ENCODE results near the gene OR8S1.
"Not testable (repeated sequence)": the region's sequence is repeated elsewhere in the genome, so short reads cannot be mapped to it uniquely, and the experiment has no call there.

Gene OR8S1, protein sequence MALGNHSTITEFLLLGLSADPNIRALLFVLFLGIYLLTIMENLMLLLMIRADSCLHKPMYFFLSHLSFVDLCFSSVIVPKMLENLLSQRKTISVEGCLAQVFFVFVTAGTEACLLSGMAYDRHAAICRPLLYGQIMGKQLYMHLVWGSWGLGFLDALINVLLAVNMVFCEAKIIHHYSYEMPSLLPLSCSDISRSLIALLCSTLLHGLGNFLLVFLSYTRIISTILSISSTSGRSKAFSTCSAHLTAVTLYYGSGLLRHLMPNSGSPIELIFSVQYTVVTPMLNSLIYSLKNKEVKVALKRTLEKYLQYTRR

DNA sequence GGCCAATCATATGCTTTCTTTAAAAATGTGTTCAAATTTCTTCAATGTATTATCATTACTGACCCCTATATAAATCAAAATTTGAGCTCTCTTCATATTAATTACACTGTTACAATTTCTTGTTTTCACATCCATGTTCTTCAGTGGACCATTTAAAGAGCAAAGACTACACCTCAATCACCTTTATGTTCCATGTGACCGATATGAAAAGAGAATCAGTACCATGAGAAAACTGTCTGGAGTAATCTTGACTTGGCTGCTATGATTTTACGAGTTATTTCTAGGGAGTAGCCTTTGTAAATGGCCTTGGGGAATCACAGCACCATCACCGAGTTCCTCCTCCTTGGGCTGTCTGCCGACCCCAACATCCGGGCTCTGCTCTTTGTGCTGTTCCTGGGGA is at the start of gene OR8S1:
TSS of gene OR8S1 (plus strand) at position 301 of the 400 bp plus-strand sequence. CDS start at position 301, 0 bp downstream.
- in situ Hi-C loops (cut with MboI; ENCODE audit: low pct_unique_long_range_greater_than_20kb, low sequenced_read_pairs), result loop anchor here (25.0 kb wide), 1 partner anchor 112 kb away; no protein-coding TSS in a partner anchor
- no peak for DNase-seq

DNA sequence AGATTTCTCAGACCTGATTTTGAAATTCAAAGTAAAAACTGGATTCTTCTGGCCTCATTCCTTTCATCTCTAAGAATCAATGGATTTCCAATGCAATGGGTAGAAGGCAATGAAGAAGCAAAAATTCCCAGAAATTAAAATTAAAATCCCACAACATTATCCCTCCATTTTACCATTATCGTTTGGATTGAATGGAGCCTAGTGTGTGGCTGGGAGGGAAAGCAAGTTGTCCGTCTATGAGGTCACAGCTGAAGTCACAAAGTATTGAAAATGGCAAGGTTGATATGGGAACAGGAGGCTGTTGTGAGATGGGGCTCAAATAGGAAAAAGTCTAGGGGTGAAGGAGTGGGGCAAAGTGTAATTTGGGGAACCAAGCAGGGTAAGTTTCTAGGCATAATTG is 43.2 kb upstream of the OR8S1 start, which contains the start of gene C12orf54:
TSS of gene C12orf54 (plus strand) at position 301 of the 400 bp plus-strand sequence. CDS start 799 bp downstream, outside the sequence.
- DNase-seq, result no peak
- in situ Hi-C loops (cut with MboI; ENCODE audit: low pct_unique_long_range_greater_than_20kb, low sequenced_read_pairs), result no loop called here

DNA sequence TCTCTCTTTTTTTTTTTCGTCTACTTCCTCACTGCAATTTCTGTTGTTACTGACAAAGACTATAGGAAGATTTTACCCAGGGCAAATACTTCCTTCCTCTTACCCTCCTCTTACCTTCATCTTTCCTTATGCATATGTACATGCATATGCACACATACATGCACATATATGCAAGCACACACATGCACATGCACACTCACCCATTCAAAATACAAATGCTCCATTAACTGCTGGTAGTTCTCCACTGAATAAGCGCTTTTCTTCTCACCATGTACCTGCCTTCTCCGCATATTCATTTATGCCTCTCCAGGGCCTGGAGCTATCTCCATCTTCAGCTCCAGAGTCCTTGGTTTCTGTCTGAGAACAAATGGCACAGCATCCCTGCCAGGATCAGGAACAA is 42.5 kb upstream of the OR8S1 start:
- in situ Hi-C loops (cut with MboI; ENCODE audit: low pct_unique_long_range_greater_than_20kb, low sequenced_read_pairs), result no loop called here
- no peak for DNase-seq

DNA sequence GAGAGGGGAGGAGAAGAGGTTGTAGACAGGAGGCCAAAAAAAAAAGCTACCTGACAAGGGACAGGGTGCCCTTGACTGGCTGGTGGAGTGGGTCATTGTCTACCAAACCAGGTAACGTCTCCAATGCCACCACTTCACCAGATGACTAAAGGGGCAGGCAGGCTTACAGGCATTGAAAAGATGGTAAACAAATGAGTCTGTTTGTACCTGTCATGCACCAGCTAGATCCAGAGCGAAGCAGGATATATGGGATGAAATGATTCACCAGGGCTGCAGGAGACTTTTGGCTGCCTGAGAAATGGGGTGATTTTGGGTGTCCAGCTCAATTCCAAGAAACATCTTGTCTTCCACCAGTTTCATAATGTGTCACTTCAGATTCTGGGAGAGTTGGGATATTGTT is 39.2 kb upstream of the OR8S1 start:
- in situ Hi-C loops (cut with MboI; ENCODE audit: low pct_unique_long_range_greater_than_20kb, low sequenced_read_pairs), result no loop called here
- DNase-seq, result no peak

DNA sequence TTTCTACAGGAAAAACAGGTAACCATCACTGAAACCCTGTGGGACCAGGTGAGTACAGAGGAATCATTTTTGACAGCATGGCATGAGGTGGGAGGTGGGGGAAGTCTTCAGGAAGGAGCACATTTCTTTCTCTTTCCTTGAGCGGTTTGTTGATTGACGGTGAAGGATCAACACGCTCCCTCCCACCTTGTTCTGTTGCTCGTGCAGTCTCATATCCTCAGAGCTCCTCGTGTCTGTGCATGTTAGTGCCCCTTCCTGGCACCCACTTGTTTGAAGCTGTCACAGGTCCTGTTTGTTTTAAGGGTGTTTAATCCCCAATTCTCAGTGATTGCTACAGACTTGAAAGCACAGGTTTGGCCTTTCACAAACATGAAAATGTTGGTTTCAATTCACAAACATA is 38.8 kb upstream of the OR8S1 start:
- no peak for DNase-seq
- in situ Hi-C loops (cut with MboI; ENCODE audit: low pct_unique_long_range_greater_than_20kb, low sequenced_read_pairs), result no loop called here

DNA sequence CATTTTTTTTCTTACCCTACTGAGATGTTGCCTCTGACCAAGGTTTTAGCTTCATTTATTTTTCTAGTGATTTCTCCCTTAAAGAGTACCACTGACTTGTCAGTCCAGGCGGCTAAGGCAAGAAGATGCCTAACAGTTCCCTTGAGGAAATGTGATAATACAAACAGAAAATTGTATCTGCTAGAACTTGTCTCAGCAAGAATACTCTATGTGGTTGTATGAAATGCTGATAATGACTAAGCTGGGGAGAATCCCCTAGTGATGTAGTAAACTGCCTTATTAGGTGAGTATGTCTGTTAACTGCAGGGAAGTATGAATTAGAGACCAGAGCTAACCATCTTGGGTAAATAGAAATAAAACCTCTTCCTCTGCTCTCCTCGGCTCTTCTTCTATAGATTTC is 36.4 kb upstream of the OR8S1 start:
- in situ Hi-C loops (cut with MboI; ENCODE audit: low pct_unique_long_range_greater_than_20kb, low sequenced_read_pairs), result no loop called here
- DNase-seq, result no peak

DNA sequence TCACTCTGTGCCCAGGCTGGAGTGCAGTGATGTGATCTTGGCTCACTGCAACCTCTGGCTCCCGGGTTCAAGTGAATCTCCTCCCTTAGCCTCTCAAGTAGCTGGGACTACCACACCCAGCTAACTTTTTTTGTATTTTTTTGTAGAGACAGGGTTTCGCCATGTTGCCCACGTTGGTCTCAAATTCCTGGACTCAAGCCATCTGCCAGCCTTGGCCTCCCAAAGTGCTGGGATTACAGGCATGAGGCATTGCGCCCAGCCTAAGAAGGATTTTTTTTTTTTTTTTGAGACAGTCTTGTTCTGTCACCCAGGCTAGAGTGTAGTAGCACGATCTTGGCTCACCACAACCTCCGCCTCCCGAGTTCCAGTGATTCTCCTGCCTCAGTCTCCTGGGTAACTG is 36.0 kb upstream of the OR8S1 start:
- DNase-seq; in situ Hi-C loops (cut with MboI; ENCODE audit: low pct_unique_long_range_greater_than_20kb, low sequenced_read_pairs): not testable (repeated sequence)

DNA sequence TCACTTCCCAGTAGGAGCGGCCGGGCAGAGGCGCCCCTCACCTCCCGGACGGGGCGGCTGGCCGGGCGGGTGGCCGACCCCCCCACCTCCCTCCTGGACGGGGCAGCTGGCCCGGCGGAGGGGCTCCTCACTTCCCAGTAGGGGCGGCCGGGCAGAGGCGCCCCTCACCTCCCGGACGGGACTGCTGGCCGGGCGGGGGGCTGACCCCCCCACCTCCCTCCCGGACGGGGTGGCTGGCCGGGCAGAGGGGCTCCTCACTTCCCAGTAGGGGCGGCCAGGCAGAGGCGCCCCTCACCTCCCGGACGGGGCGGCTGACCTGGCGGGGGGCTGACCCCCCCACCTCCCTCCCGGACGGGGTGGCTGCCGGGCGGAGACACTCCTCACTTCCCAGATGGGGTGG is 25.2 kb upstream of the OR8S1 start:
- in situ Hi-C loops (cut with MboI; ENCODE audit: low pct_unique_long_range_greater_than_20kb, low sequenced_read_pairs); DNase-seq: not testable (repeated sequence)

DNA sequence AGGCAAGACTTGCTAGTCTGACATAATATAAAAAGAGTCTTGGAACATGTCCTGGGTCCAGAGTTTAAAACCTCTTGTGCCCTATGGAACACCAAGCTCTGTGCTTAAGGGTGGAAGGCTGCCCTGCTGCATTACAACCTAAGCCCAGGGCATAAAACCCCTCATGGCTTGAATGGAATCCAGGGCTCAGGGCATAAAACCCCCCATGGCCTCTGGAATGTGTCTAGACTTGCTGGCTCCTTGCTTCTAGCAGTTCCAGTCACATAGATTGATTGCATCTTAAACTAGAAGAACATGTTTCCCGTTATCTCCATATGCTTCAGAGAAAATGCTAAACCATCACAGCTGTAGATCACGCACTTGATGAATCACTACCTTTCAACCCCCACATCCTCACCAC is 18.6 kb upstream of the OR8S1 start:
- in situ Hi-C loops (cut with MboI; ENCODE audit: low pct_unique_long_range_greater_than_20kb, low sequenced_read_pairs); DNase-seq: not testable (repeated sequence)

DNA sequence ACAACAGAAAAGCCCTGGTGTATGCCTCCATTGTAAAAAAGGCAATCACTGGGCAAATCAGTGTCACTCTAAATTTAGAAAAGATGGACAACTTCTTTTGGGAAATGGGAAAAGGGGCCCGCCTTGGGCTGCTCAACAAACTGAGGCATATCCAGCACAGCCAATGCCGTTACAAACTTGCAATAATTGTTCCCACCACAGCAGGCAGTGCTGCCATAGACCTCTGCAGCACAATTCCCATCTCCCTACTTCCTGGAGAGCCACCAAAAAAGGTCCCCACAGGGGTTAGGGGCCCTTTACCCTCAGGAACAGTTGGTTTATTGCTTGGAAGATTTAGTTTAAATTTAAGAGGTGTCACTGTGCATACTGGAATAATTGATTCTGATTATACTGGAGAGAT is 16.4 kb upstream of the OR8S1 start:
- DNase-seq, result no peak
- in situ Hi-C loops (cut with MboI; ENCODE audit: low pct_unique_long_range_greater_than_20kb, low sequenced_read_pairs), result no loop called here

DNA sequence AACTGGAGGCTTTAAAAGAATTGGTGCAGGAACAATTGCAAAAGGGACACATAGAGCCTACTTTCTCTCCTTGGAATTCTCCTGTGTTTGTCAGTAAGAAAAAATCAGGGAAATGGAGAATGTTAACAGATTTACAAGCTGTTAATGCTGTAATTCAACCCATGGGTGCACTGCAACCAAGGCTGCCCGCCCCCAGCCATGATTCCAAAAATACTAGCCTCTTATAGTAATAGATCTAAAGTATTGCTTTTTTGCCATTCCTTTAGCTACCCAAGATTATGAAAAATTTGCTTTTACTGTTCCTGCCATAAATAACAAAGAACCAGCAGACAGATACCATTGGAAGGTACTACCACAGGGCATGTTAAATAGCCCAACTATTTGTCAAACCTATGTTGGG is 15.3 kb upstream of the OR8S1 start:
- in situ Hi-C loops (cut with MboI; ENCODE audit: low pct_unique_long_range_greater_than_20kb, low sequenced_read_pairs), result no loop called here
- DNase-seq, result no peak

DNA sequence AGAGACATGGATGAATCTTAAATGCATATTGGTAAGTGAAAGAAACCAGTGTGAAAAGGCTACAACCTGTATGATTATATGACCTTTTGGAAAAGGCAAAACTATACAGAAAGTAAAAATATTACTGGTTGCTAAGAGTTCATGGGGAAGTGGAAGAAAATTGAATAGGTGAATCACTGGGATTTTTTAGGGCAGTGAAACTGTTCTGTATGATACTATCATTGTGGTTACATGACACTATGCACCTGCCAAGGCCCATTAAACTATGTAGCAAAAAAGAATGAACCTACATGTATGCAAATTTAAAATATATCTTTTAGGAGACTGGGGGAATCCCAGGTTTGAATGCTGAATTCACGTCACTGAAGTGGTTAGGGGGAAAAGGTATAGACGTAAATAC is 12.6 kb upstream of the OR8S1 start:
- DNase-seq, result no peak
- in situ Hi-C loops (cut with MboI; ENCODE audit: low pct_unique_long_range_greater_than_20kb, low sequenced_read_pairs), result no loop called here

DNA sequence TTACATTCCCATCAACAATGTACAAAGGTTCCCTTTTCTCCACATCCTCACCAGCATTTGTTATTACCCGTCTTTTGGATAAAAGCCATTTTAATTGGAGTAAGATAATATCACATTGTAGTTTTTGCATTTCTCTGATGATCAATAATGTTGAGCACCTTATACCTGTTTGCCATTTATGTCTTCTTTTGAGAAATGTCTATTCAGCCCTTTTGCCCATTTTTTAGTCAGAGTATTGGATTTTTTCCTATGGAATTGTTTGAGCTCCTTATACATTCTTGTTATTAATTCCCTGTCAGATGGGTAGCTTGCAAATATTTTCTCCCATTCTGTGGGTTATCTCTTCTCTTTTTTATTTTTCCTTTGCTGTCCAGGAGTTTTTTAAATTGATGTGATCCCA is 10.7 kb upstream of the OR8S1 start:
- DNase-seq, result no peak
- in situ Hi-C loops (cut with MboI; ENCODE audit: low pct_unique_long_range_greater_than_20kb, low sequenced_read_pairs), result no loop called here

DNA sequence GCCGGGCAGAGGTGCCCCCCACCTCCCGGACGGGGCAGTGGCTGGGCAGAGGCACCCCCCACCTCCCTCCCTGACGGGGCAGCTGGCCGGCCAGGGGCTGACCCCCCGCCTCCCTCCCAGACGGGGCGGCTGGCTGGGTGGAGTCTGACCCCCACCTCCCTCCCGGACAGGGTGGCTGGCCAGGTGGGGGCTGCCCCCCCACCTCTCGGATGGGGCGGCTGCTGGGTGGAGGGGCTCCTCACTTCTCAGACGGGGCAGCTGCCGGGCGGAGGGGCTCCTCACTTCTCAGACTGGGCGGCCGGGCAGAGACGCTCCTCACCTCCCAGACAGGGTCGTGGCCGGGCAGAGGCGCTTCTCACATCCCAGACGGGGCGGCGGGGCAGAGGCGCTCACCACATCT is 5.1 kb upstream of the OR8S1 start:
- in situ Hi-C loops (cut with MboI; ENCODE audit: low pct_unique_long_range_greater_than_20kb, low sequenced_read_pairs); DNase-seq: not testable (repeated sequence)

DNA sequence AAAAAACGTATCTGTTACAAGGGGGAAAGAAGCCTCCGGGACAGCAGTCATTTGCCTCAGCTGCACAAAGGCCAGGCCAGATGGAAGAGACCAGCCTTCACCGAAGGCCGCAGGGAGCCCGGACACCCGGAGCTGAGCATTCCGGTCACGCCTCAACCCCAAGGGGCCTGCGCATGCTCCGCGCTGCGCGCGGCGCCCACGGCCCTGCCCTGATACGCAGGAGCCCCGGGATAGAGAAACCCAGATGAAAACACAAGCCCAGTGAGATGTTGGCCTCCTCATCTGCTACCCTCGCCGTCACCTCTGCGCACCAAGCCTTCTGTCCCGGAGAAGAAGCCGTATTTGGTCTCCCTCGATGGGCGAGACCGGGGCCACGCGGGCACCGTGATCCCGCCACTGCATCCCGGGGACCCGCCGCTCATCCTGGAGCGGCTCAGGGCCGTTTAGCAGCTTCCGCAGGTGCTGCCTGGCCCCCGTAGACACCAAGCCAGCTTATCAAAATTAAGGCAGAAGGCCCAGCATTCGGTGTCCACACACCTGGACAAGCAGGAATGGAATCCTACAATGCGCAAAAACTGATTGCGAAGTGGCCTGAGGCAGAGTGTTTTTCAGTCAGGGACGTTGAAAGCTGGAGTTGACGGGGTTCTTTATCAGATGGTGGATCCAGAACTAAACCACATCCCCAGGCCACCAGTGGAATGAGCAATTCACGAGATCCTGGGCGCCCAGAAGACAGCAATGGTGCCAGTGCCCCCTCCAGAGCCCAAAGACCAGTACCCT is 2.6 kb downstream of the OR8S1 start:
- in situ Hi-C loops (cut with MboI; ENCODE audit: low pct_unique_long_range_greater_than_20kb, low sequenced_read_pairs), result loop anchor here (25.0 kb wide), 1 partner anchor 109 kb away; no protein-coding TSS in a partner anchor
- DNase-seq, result no peak

DNA sequence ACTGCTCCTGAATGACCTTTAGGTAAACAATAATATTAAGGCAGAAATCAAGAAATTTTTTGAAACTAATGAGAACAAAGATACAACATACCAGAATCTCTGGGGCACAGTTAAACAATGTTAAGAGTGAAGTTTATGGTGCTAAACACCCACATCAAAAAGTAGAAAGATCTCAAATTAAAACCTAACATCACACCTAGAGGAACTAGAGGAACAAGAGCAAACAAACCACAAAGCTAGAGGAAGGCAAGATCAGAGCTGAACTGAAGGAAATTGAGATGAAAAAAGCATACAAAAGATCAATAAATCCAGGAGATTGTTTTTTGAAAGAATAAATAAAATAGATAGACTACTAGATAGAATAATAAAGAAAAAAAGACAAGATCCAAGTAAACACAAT is 7.2 kb downstream of the OR8S1 start:
- no peak for DNase-seq
- in situ Hi-C loops (cut with MboI; ENCODE audit: low pct_unique_long_range_greater_than_20kb, low sequenced_read_pairs), result loop anchor here (25.0 kb wide), 1 partner anchor 105 kb away; no protein-coding TSS in a partner anchor

DNA sequence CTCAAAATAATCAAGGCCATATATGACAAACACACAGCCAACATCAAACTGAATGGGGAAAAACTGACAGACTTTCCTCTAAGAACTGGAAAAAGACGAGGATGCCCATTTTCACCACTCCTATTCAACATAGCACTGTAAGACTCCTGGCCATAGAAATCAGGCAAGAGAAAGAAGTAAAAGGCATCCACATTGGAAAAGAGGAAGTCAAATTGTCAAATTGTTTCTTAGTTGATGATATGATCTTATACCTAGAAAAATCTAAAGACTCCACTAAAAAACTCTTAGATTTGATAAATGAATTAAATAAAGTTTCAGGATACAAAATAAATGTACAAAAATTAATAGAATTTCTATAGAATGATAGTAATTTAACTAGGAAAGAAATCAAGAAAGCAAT is 11.2 kb downstream of the OR8S1 start:
- no peak for DNase-seq
- in situ Hi-C loops (cut with MboI; ENCODE audit: low pct_unique_long_range_greater_than_20kb, low sequenced_read_pairs), result loop anchor here (25.0 kb wide), 1 partner anchor 101 kb away; no protein-coding TSS in a partner anchor

DNA sequence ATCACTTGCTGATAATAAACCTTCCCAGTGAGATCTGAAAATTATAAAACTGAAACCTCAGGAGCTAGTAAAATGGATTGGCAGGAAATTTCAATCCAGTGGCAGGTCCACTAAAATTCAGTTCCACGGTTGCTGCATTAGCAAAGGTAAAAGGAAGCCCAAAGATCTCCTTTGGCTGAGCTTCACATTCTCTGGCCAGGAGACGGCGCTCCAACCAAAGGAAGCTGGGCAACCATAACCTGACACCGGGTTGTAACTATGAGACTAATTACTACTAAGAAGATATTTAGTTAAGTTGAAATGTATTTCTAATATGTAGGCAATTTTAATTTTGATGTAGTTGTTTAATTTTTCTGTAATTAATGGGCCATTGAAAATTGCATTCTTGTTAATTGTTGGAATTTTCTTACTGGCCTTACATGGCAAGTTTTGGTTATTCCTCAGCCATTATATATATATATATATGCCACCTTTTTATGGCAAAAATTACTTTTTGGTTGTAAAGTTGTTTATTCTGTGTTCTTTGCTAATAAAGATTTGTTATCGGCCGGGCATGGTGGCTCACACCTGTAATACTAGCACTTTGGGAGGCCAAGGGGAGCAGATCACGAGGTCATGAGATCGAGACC is 17.0 kb downstream of the OR8S1 start:
- in situ Hi-C loops (cut with MboI; ENCODE audit: low pct_unique_long_range_greater_than_20kb, low sequenced_read_pairs), result loop anchor here (25.0 kb wide), 1 partner anchor 95 kb away; no protein-coding TSS in a partner anchor
- DNase-seq, result peak; percentile 59

DNA sequence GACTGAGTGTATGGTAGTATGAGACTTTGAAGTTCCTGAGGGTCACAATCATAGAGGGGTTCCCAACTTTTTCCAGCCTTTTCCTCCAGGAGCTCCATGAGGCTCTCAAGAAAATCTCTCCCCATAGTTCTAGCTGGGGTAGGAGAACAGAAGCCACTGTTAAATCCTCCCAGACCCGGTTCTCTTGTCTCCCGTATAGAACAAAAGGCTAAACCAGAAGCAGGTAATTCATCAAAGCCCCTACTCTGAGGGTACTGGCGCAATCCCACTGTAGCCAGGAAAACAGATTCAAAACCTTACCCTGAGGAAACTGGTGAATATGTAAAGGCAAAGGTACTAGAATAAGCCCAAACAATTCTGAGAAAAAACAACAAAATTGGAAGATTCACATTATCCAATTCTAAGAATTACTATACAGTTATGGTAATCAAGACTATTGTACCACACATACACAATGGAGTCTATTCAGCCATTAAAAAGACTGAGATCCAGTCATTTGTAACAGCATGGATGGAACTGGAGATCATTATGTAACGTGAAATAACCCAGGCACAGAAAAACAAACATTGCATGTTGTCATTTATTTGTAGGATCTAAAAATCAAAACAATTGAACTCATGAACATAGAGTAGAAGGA is 20.5 kb downstream of the OR8S1 start:
- in situ Hi-C loops (cut with MboI; ENCODE audit: low pct_unique_long_range_greater_than_20kb, low sequenced_read_pairs), result loop anchor here (25.0 kb wide), 1 partner anchor 91 kb away; no protein-coding TSS in a partner anchor
- DNase-seq, result no peak

Data from KBM-7 (cell line).